ENCODE results near the gene AQP12B. TPM values are rescaled to one million over a fixed set of nuclear protein-coding genes. Genes with fewer than 3 reads are reported as not detected.
A peak's percentile ranks its signal among the peaks of the same experiment; 100 is the strongest.

AQP12B gene
- total RNA-seq, 2 experiments from 2014 or later: not detected

DNA sequence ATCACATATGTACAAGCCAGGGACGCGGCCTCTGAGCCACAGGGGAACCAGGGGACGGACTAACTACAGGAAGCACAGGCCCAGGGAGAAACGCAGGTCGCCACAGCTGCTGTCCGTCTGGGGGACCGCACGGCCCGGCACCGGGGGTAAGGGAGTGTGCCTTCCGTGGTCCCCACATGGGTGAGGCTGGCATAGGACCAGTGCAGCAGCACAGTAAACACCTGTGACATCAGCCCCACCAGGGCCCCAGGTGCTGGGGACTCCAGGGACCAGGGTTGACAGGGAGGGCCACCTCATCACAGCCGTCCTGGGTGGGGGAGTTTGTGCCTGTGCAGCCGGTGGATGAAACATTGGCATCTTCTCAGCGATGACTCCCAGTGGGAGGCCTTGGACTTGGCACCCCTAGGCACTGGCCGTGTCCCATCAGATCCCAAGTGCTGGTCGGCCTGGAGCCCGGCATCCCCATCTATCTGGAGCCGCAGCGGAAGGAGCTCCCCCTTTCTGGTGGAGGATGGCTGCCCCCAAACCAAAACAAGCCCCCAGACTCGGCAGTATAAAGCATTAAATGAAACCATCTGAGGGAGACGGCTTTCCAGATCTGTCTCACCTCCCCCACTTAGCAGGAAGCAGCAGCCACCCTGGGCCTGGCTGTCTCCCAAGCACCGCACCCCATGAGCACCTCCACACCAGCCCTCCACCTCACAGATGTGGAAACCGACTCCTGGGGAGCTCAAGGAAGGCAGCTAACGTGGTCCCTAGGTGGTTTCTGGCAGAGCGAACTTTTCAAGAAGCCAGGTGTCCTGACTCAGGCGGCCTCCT is 31.5 kb upstream of the AQP12B start:
- Mint-ChIP-seq H3K27ac (no peak overlapping the region), H3K4me1 (no peaks in the 10 kb centered on the region), H3K9me3 (no peaks in the 10 kb centered on the region), H3K36me3 (ENCODE audit: low read depth) (no peaks in the 10 kb centered on the region), H3K27me3 (no peaks in the 10 kb centered on the region), H3K4me3 (no peak overlapping the region)
- ChIA-PET POLR2A (no interaction called here), CTCF (interaction anchor here (1.4 kb wide), 1 partner anchor 11 kb away, joined by 3 read pairs; no protein-coding TSS in a partner anchor)
- DNase-seq: no peak

DNA sequence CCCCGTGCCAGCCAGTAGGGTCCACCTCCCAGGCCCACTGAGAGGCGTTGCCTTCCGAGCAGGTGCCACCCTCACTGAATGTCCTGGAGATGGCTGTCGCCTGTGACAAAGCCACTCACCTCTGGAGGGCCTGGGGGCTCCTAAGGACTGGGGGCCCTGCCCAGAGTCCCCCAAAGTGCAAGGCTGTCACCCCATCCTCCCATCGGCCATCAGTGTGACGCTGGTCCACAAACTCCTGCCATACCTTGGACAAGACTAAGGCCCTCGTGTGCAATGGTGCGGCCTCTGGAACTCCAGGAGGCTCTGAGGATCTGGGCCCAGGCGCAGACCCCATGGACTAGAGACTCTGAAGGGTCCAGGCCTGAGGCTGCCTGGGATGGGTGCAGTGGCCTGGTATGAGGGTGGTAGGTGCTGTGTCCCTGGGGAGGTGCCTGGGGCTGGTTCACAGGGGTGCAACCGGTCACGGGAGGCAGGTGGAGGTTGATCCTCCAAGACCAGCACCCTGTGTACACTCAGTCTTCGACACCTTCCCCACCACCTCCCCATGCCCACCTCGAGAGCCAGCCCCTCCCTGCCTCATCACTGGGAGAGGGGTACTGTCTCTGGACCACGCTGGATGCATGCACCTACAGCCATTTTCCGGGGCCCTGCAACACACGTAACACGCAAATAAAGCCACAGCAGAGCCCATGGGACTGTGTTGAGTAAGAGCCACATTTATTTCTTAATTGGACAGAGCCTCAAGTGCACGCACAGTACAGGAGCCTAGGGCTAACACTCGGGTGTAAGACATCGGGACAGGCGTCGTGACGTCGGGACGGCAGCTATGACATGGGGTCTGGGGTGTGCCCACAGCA is 30.6 kb upstream of the AQP12B start:
- ChIA-PET POLR2A (no interaction called here), CTCF (no interaction called here)
- no peak for DNase-seq
- Mint-ChIP-seq H3K4me3 (no peak overlapping the region), H3K27me3 (peaks cover 7% of the 10 kb centered on the region), H3K4me1 (no peaks in the 10 kb centered on the region), H3K36me3 (ENCODE audit: low read depth) (no peaks in the 10 kb centered on the region), H3K27ac (no peak overlapping the region), H3K9me3 (no peaks in the 10 kb centered on the region)

DNA sequence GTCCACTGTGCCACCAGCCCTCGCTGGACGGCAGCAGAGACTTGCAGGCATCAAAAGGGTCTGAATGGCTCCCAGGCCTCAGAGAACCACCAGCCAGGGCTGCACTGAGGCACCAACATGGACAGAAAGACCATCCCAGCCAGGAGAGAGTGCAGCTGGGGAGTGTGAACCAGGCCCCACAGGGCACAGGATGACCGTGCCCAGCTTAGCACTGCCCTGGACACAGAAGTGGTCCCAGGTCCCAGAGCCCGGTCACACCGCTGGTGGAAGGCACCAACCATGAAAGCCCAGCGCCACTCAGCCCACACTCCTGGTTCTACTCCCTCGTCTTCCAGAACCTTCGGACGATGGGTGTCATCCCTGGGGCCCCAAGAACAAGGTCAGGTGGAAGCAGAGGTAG is 29.4 kb upstream of the AQP12B start:
- H3K4me3 Mint-ChIP-seq: no peak overlapping the region
- CTCF ChIA-PET: no interaction called here
- DNase-seq: no peak
- no peak overlapping the region for H3K27ac Mint-ChIP-seq
- no peaks in the 10 kb centered on the region for H3K36me3 Mint-ChIP-seq (ENCODE audit: low read depth)
- H3K27me3 Mint-ChIP-seq: peaks cover 14% of the 10 kb centered on the region
- no peaks in the 10 kb centered on the region for H3K9me3 Mint-ChIP-seq
- POLR2A ChIA-PET: no interaction called here
- no peaks in the 10 kb centered on the region for H3K4me1 Mint-ChIP-seq

DNA sequence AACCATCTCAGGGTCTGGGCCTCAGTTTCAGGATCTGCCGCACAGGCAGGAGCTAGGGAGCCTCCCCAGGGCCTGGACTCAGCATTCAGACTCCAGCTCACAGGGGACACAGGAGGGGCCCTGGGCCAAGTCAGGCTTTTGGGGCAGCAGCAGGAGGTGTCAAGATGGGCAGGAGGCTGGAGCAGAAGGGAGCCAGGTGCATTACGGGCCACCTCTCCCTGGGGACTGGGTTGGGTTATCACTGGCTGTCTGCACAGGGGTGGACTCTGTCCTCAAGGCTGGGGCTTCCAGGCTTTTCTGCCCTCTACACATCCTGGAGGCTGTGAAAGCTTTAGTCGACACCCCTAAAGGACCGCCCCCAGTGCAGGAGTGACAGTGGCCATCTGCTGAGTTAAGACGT is 29.0 kb upstream of the AQP12B start:
- no peaks in the 10 kb centered on the region for H3K36me3 Mint-ChIP-seq (ENCODE audit: low read depth)
- DNase-seq: no peak
- H3K9me3 Mint-ChIP-seq: no peaks in the 10 kb centered on the region
- ChIA-PET POLR2A (no interaction called here), CTCF (no interaction called here)
- no peaks in the 10 kb centered on the region for H3K4me1 Mint-ChIP-seq
- H3K27me3 Mint-ChIP-seq: peaks cover 17% of the 10 kb centered on the region
- no peak overlapping the region for H3K27ac Mint-ChIP-seq
- no peak overlapping the region for H3K4me3 Mint-ChIP-seq

DNA sequence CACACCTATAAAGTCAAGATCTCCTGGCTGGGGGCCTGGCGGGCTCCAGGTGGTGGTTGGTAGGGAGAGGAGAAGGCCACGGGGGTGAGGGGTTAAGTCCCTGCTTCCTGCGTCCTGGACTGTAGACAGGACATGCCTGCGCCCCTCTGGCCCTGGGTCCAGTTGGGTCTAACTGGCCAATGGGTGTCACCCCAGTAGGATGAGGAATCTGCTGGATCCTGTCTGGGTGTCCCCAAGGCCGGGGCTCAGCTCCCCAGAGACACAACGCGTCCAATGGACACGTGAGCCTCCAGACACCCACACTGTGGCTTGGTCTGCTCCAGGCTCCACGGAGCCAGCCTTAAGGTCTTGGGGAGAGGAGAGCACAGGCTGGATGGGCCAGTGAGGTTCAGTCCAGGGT is 28.6 kb upstream of the AQP12B start:
- no peak overlapping the region for H3K4me3 Mint-ChIP-seq
- POLR2A ChIA-PET: no interaction called here
- no peaks in the 10 kb centered on the region for H3K36me3 Mint-ChIP-seq (ENCODE audit: low read depth)
- no peaks in the 10 kb centered on the region for H3K9me3 Mint-ChIP-seq
- H3K27me3 Mint-ChIP-seq: peaks cover 19% of the 10 kb centered on the region
- H3K4me1 Mint-ChIP-seq: no peaks in the 10 kb centered on the region
- no peak overlapping the region for H3K27ac Mint-ChIP-seq
- DNase-seq: no peak
- CTCF ChIA-PET: no interaction called here

DNA sequence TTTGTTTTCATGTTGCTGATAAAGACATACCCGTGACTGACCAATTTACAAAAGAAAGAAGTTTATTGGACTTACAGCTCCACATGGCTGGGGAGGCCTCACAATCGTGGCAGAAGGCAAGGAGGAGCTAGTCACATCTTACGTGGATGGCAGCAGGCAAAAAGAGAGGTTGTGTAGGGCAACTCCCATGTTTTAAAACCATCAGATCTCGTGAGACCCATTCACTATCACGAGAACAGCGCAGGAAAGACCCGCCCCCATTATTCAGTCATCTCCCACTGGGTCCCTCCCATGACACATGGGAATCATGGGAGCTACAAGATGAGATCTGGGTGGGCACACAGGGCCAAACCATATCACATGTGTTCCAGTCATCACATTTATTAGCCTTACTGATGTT is 25.8 kb upstream of the AQP12B start:
- no peak for DNase-seq
- Mint-ChIP-seq H3K9me3 (no peaks in the 10 kb centered on the region), H3K27me3 (peaks cover 24% of the 10 kb centered on the region), H3K4me3 (no peak overlapping the region), H3K36me3 (ENCODE audit: low read depth) (no peaks in the 10 kb centered on the region), H3K4me1 (peaks cover 15% of the 10 kb centered on the region), H3K27ac (no peak overlapping the region)
- ChIA-PET POLR2A (no interaction called here), CTCF (no interaction called here)

DNA sequence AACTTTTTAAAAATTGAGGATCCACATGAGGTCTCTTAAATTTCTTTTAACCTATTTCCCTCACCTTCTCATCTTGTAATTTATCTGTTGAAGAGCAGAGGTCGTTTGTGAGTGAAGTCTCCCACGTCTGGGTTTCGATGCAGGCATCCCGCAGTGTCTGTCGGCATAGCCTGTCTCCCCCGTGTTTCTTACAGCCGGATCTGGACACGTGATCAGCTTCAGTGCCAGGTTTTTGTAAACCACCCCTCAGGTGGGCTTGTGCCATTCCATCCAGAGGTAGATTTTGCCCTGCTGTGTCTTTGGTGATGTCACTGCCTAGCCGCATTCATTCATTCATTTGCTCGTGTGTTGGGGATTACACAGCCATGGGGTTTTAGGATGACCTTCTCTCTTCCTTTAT is 25.1 kb upstream of the AQP12B start:
- H3K4me3 Mint-ChIP-seq: no peak overlapping the region
- no peak for DNase-seq
- H3K27me3 Mint-ChIP-seq: peaks cover 29% of the 10 kb centered on the region
- H3K36me3 Mint-ChIP-seq (ENCODE audit: low read depth): no peaks in the 10 kb centered on the region
- no peaks in the 10 kb centered on the region for H3K9me3 Mint-ChIP-seq
- ChIA-PET POLR2A (no interaction called here), CTCF (no interaction called here)
- H3K4me1 Mint-ChIP-seq: peaks cover 19% of the 10 kb centered on the region
- H3K27ac Mint-ChIP-seq: no peak overlapping the region

DNA sequence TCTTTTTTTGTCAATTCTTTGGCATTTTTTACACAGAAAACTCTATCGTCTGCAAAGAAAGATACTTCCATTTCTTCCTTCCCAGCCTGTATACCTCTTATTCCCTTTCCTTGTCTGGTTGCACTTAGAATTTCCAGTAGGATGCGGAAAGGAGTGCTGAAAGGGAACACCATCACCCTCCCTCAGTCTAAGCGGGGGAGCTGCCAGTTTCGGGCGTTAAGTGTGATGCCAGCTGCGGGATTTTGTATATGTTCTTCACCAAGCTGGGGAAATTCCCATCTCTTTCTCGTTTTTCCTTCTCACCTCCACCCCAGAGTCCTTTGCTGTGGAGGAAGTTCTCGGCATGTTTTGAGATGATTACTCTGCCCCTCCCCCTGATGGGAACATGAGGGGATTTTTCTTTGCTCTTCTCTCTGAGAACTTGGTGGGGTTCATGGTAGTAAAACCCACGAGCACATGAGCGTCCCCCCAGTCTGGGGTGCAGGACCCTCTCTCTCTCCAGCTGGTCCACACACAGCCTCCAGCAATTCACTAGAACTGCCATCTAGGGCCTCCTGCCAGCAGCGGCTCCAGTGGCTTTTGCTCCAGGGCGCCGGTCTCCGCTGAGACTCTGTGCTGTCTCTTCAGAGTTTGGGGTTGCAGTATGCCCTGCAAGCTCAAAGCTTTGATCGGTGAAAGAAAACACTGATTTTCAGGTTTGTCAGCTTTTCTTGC is 24.5 kb upstream of the AQP12B start:
- DNase-seq: no peak
- no peak overlapping the region for H3K4me3 Mint-ChIP-seq
- no peak overlapping the region for H3K27ac Mint-ChIP-seq
- H3K36me3 Mint-ChIP-seq (ENCODE audit: low read depth): no peaks in the 10 kb centered on the region
- peaks cover 19% of the 10 kb centered on the region for H3K4me1 Mint-ChIP-seq
- ChIA-PET CTCF (no interaction called here), POLR2A (no interaction called here)
- H3K27me3 Mint-ChIP-seq: peaks cover 30% of the 10 kb centered on the region
- H3K9me3 Mint-ChIP-seq: no peaks in the 10 kb centered on the region

DNA sequence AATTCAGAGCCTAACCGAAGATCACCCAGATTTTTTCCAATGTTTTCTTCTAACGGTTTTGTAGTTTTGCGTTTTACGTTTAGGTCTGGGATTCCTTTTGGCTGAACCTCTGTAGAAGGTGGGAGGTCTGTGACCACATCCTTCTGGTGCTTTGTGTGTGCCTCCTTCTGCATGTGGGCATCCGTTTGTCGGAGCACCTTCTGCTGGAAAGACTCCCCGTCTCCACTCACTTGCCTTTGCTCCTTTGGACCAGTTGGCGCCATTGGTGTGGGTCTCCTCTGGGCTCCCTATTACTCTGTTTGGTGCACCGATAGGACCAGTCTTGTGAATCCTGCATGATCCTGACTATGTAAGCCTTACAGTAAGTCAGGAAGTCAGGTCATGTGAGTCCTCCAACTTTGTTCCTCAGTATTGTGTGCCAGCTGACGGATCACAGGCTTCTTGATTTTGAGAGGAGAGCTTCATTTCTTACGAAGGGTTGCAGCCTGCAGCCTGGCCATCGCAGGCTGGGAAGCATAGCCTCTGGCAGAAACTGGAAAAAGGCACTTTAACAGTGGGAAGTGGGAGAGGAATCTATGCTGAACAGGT is 22.6 kb upstream of the AQP12B start:
- peaks cover 30% of the 10 kb centered on the region for H3K27me3 Mint-ChIP-seq
- peak overlapping the region; percentile 15 for H3K4me3 Mint-ChIP-seq
- H3K4me1 Mint-ChIP-seq: peaks cover 19% of the 10 kb centered on the region
- peak; percentile 47 for DNase-seq
- H3K27ac Mint-ChIP-seq: peak overlapping the region; percentile 31
- H3K9me3 Mint-ChIP-seq: no peaks in the 10 kb centered on the region
- H3K36me3 Mint-ChIP-seq (ENCODE audit: low read depth): no peaks in the 10 kb centered on the region
- CTCF ChIA-PET: interaction anchor here (0.5 to 0.7 kb wide), 2 partner anchors 999 to 1346 kb away, joined by 3 read pairs; no protein-coding TSS in a partner anchor
- POLR2A ChIA-PET: no interaction called here

DNA sequence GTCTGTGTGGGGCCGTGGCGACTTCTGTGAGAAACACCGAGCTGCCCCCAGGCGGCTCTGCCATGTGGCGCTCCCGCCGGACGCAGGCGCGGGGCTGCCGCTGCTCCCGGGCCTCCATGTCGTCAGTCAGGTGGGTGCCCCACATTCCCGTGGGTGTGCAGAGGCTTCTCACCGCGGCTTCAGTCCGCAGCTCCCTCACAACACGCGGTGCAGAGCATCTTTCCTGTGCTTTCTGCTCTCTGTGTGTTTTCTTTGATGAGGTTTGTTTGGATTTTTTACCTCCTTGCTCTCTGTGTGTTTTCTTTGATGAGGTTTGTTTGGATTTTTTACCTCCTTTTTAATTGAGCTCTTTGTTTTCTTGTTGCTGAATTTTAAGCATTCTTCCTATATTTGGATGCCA is 22.0 kb upstream of the AQP12B start:
- no peak overlapping the region for H3K27ac Mint-ChIP-seq

DNA sequence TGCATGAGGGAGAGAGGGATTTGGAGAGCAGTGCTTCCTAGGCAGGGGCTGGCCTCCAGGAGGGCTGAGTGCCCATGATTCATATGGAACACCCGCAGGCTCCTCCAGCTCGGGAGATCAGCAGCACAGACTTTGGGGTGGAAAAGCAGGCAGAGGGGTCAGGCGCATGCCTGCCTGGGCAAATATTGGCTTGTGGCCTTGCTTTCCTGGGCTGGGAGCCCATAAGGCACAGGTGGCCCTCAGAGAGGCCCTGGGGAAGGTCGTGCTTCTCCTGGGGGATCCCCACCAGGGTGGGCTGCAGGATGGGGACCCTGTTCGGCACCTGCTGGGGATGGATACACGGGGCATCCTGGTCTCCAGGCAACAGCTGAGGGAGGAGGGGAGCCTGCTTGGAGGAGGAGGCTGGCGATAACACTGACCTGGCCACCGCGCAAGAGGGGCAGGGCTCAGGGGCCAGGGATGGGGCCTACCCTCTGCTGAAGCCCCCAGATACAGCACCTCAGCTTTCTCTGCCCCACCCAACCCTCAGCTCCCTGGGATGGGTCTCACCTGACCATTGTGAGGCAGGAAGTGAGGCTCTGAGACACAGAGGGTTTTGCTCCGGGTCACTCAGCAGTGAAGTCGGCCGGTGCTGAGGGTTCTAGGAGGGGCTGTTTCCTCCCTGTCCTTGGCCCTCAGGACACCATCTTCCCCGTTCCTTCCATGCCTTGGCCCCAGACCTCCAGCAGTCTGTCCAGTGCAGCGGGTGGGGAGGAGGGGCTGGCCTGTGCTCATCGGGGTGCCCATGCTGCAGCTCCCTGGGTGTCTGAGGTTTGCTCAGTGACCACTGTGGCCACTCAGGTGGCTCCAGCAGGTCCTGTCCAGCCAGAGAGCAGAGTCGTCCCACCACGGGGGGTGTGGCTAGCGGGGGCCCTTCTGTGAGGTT is 21.0 kb upstream of the AQP12B start:
- no peak for DNase-seq
- POLR2A ChIA-PET: no interaction called here
- CTCF ChIA-PET: interaction anchor here (1.0 kb wide), 3 partner anchors 11 to 201 kb away, joined by 3 to 5 read pairs (median 3); no protein-coding TSS in a partner anchor
- peaks cover 27% of the 10 kb centered on the region for H3K27me3 Mint-ChIP-seq
- no peaks in the 10 kb centered on the region for H3K36me3 Mint-ChIP-seq (ENCODE audit: low read depth)
- H3K9me3 Mint-ChIP-seq: no peaks in the 10 kb centered on the region
- peaks cover 19% of the 10 kb centered on the region for H3K4me1 Mint-ChIP-seq
- no peak overlapping the region for H3K27ac Mint-ChIP-seq
- H3K4me3 Mint-ChIP-seq: no peak overlapping the region

More for the DNA sequence above, 22.0 kb upstream of the AQP12B start:
- ChIA-PET POLR2A (no interaction called here), CTCF (interaction anchor here (0.5 to 1.0 kb wide), 2 partner anchors 202 to 994 kb away, joined by 3 read pairs; no protein-coding TSS in a partner anchor)
- Mint-ChIP-seq H3K27me3 (peaks cover 30% of the 10 kb centered on the region), H3K4me3 (peak overlapping the region; percentile 15), H3K9me3 (no peaks in the 10 kb centered on the region), H3K36me3 (ENCODE audit: low read depth) (no peaks in the 10 kb centered on the region), H3K4me1 (peaks cover 19% of the 10 kb centered on the region)
- DNase-seq: peak; percentile 46

DNA sequence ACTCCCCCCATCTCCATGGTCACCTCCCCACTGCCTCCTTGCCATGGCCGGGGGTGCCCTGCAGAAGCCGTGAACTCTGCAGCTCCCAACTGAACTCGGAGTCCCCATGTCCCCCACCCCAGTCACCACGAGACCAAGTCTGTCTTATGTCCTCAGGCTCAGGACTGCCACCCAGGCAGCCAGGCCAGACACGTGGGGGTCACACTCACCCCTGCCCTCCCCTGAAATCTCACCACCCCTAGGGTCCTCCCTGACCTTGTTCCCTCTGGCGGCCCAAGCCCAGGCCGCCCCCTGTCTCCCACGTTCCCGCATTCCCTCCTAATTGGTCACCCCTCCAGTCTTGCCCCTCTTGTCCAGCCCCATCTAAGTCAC is 19.9 kb upstream of the AQP12B start:
- POLR2A ChIA-PET: no interaction called here
- CTCF ChIA-PET: interaction anchor here (1.0 kb wide), 1 partner anchor 12 kb away, joined by 3 read pairs; no protein-coding TSS in a partner anchor

More for the DNA sequence above, 19.9 kb upstream of the AQP12B start:
- no peak for DNase-seq
- H3K4me1 Mint-ChIP-seq: peaks cover 19% of the 10 kb centered on the region
- H3K36me3 Mint-ChIP-seq (ENCODE audit: low read depth): no peaks in the 10 kb centered on the region
- no peaks in the 10 kb centered on the region for H3K9me3 Mint-ChIP-seq
- H3K27me3 Mint-ChIP-seq: peaks cover 20% of the 10 kb centered on the region
- no peak overlapping the region for H3K4me3 Mint-ChIP-seq
- peak overlapping the region; percentile 50 for H3K27ac Mint-ChIP-seq
